Calu3 (cell line): Measurements from ENCODE around the gene CSRP1. TPM values are rescaled to one million over a fixed set of nuclear protein-coding genes. Genes with fewer than 3 reads are reported as not detected.
"Not testable (repeated sequence)": the region's sequence is repeated elsewhere in the genome, so short reads cannot be mapped to it uniquely, and the experiment has no call there.

ENCODE experiments used
- BruUV-seq: library from RNA; stranded (reverse); fragments of 400-500 nt; replicated peaks from 2 replicates; lab custom pipeline; 2021; lab: Mats Ljungman, UMichigan
- CTCF ChIA-PET: fragments of 300-600 bp; sonication (Branson Sonifier 250); formaldehyde crosslinking; loops from one replicate; lab custom pipeline; 2022; ENCODE audit warnings: antibody characterized with exemption; lab: Charles Lee
- DNase-seq: peaks from one replicate; pipeline ENCODE4 v3.0.0; 2022
- H3K27ac Mint-ChIP-seq: one replicate; pipeline ENCODE4 v1.8.0; 2022; ENCODE audit warnings: mixed read lengths; ENCODE audit not compliant: unreplicated experiment
- H3K27me3 Mint-ChIP-seq: one replicate; pipeline ENCODE4 v1.8.0; 2022; ENCODE audit warnings: mixed read lengths; ENCODE audit not compliant: unreplicated experiment
- H3K36me3 Mint-ChIP-seq: one replicate; pipeline ENCODE4 v1.8.0; 2022; ENCODE audit warnings: mild to moderate bottlenecking, moderate library complexity, mixed read lengths; ENCODE audit not compliant: insufficient read depth, unreplicated experiment
- H3K4me1 Mint-ChIP-seq: one replicate; pipeline ENCODE4 v1.8.0; 2022; ENCODE audit warnings: mild to moderate bottlenecking, low read depth, mixed read lengths; ENCODE audit not compliant: unreplicated experiment
- H3K4me3 Mint-ChIP-seq: one replicate; pipeline ENCODE4 v1.8.0; 2022; ENCODE audit warnings: mild to moderate bottlenecking, low read depth, moderate library complexity, mixed read lengths; ENCODE audit not compliant: unreplicated experiment
- H3K9me3 Mint-ChIP-seq: one replicate; pipeline ENCODE4 v1.8.0; 2022; ENCODE audit warnings: low read depth, mixed read lengths; ENCODE audit not compliant: unreplicated experiment
- intact Hi-C: fragments of 100-400 bp; cut with micrococcal nuclease; formaldehyde crosslinking; loops from one replicate; pipeline ENCODE4 v1.10.0; 2022; ENCODE audit not compliant: unreplicated experiment
- total RNA-seq: library from RNA; stranded (reverse); gene quantifications from 2 replicates; pipeline ENCODE4 v1.2.3, GENCODE V29; 2022
- TF ChIP-seq, protein P1 (sequence below): fragments of 200-600 bp; IDR thresholded peaks from one replicate; pipeline ENCODE4 v1.8.0; 2022; ENCODE audit warnings: antibody characterized with exemption; ENCODE audit not compliant: unreplicated experiment

CSRP1 gene
- total RNA-seq, 1 experiment from 2014 or later = 69.9 TPM

DNA sequence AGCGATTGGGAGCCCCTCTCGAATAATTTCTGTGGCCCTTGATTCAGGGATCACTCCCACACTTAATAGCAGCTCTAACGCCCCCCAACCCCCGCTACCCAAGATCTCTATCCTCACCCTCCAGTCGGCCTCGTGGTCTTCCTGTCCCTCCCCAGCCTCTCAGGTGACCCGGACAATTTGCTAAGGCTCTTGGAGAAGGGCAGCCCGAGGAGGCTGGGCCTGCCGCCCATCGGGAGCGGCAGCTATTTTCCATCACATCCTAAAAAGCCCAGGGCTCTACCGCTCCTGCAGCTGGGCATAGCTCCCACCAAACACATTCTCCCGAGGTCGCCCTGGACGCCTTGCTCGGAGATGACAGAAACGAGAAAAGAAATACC, 25.9 kb downstream of the CSRP1 start:
- H3K36me3 Mint-ChIP-seq = peaks cover 25% of the 10 kb centered on the region
- no peaks in the 10 kb centered on the region for H3K27me3 Mint-ChIP-seq
- no peak for DNase-seq
- CTCF ChIA-PET = interaction anchor here (0.8 to 5.7 kb wide), 17 partner anchors 11 to 314 kb away, joined by 3 to 172 read pairs (median 10); partner anchors contain the start of genes CSRP1 and PHLDA3
- intact Hi-C loops = loop anchor here (2.0 kb wide), 2 partner anchors 18 to 46 kb away; no protein-coding TSS in a partner anchor
- TF ChIP-seq, protein P1, sequence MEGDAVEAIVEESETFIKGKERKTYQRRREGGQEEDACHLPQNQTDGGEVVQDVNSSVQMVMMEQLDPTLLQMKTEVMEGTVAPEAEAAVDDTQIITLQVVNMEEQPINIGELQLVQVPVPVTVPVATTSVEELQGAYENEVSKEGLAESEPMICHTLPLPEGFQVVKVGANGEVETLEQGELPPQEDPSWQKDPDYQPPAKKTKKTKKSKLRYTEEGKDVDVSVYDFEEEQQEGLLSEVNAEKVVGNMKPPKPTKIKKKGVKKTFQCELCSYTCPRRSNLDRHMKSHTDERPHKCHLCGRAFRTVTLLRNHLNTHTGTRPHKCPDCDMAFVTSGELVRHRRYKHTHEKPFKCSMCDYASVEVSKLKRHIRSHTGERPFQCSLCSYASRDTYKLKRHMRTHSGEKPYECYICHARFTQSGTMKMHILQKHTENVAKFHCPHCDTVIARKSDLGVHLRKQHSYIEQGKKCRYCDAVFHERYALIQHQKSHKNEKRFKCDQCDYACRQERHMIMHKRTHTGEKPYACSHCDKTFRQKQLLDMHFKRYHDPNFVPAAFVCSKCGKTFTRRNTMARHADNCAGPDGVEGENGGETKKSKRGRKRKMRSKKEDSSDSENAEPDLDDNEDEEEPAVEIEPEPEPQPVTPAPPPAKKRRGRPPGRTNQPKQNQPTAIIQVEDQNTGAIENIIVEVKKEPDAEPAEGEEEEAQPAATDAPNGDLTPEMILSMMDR = no peak
- TSS peak; percentile 99 for BruUV-seq
- H3K4me1 Mint-ChIP-seq = peaks cover 34% of the 10 kb centered on the region
- no peaks in the 10 kb centered on the region for H3K9me3 Mint-ChIP-seq
- H3K4me3 Mint-ChIP-seq = peak overlapping the region; percentile 63
- H3K27ac Mint-ChIP-seq = peak overlapping the region; percentile 23

DNA sequence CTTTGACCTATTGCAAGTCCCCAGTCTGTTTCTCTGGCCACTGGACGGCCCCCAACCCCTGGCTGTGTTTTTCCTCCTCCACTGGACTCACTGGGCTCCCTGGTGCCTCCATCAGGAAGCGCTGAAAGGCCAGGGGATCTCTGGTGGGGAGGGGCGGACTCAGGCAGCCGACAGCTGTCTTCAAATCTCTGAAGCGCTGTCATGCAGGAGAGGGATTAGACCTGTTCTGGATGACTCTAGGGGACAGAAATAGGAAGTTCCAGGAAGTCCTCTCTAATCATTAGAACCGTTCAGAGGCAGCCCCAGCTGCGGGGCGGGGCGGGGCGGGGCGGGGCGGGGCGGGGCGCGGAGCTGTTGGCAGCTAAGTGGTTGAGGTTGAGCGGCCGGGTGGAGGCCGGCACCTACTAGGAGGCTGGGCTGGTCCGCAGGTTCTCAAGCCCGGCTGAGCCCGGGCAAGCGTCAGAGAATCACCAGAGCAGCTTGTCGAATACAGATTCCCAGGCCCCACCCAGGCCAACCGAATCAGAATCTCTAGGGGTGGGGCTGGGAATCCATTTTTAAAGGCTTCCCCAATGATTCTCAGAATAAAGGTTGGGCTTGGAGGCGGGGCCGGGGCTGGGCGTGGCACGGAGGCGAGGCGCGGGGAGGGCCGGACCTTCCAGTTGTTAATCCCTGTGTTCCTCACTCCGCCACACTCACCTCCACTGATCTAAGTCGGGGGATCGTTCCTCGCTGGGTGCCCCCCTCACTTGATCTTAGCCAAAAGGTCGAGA, 26.5 kb downstream of the CSRP1 start:
- intact Hi-C loops = loop anchor here (1.0 to 2.0 kb wide), 4 partner anchors 18 to 224 kb away; no protein-coding TSS in a partner anchor
- Mint-ChIP-seq H3K4me1 (peaks cover 40% of the 10 kb centered on the region), H3K27me3 (no peaks in the 10 kb centered on the region), H3K9me3 (no peaks in the 10 kb centered on the region), H3K4me3 (peak overlapping the region; percentile 63), H3K27ac (peak overlapping the region; percentile 64), H3K36me3 (peaks cover 25% of the 10 kb centered on the region)
- peak; percentile 95 for DNase-seq
- CTCF ChIA-PET = interaction anchor here (0.6 to 5.7 kb wide), 15 partner anchors 11 to 314 kb away, joined by 3 to 172 read pairs (median 12); partner anchors contain the start of gene PHLDA3
- TF ChIP-seq, protein P1 = no peak
- no TSS peak for BruUV-seq

DNA sequence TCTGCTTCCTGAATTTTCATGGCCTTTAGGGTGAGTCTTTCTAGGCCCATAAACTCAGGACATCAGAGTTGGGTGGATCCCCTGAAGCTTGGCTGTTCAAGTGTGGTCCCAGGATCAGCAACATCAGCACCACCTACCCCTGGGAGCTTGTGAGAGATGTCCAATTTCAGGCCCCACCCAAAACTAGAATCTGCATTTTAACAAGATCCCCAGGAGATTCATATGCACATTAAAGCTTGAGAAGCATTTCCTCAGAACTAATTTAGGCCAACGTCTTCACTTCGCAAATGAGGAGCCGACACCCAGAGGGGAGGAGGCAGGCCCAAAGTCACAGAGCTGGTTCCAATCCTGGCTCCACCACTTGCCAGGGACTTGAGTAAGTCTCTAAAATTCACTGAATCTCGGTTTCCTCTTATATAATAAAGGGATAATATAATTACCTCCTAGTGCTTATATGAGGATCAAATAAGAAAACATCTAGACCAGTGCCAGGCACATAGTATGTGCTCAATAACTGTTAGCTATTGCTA, 27.7 kb downstream of the CSRP1 start:
- Mint-ChIP-seq H3K27ac (no peak overlapping the region), H3K36me3 (peaks cover 25% of the 10 kb centered on the region), H3K9me3 (no peaks in the 10 kb centered on the region), H3K4me1 (peaks cover 42% of the 10 kb centered on the region), H3K27me3 (no peaks in the 10 kb centered on the region), H3K4me3 (no peak overlapping the region)
- no peak for DNase-seq
- TF ChIP-seq, protein P1 = no peak
- intact Hi-C loops = no loop called here
- CTCF ChIA-PET = interaction anchor here (4.9 to 5.7 kb wide), 2 partner anchors 30 to 34 kb away, joined by 149 to 172 read pairs; no protein-coding TSS in a partner anchor
- no TSS peak for BruUV-seq

DNA sequence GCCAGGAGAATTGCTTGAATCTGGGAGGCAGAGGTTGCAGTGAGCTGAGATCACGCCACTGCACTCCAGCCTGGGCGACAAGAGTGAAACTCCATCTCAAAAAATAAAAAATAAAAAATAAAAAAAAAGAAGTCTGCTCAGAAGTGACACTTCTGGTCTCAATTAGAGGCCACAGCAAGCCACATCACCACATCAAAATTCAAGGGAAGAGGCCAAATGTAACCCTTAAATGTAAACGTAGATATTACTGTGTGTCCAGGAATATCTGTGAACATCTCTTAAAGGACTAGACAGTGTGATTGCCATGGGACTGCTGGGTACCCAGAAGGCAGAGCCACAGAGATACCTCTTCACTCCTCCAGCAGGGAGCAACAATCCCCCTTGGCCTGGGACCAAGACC, 28.3 kb downstream of the CSRP1 start:
- BruUV-seq, H3K9me3 Mint-ChIP-seq, H3K27ac Mint-ChIP-seq, intact Hi-C loops, H3K27me3 Mint-ChIP-seq, H3K4me3 Mint-ChIP-seq, DNase-seq: not testable (repeated sequence)
- H3K36me3 Mint-ChIP-seq = peaks cover 25% of the 10 kb centered on the region
- CTCF ChIA-PET = interaction anchor here (4.9 kb wide), 1 partner anchor 30 kb away, joined by 149 read pairs; no protein-coding TSS in a partner anchor
- H3K4me1 Mint-ChIP-seq = peaks cover 42% of the 10 kb centered on the region
